ENCODE results near the gene MEAK7. TPM values are rescaled to one million over a fixed set of nuclear protein-coding genes. Genes with fewer than 3 reads are reported as not detected.
A peak's percentile ranks its signal among the peaks of the same experiment; 100 is the strongest.

The MEAK7 gene
- total and polyA plus RNA-seq, 7 donors = 4.2 to 13.7 (median 11.8) TPM

DNA sequence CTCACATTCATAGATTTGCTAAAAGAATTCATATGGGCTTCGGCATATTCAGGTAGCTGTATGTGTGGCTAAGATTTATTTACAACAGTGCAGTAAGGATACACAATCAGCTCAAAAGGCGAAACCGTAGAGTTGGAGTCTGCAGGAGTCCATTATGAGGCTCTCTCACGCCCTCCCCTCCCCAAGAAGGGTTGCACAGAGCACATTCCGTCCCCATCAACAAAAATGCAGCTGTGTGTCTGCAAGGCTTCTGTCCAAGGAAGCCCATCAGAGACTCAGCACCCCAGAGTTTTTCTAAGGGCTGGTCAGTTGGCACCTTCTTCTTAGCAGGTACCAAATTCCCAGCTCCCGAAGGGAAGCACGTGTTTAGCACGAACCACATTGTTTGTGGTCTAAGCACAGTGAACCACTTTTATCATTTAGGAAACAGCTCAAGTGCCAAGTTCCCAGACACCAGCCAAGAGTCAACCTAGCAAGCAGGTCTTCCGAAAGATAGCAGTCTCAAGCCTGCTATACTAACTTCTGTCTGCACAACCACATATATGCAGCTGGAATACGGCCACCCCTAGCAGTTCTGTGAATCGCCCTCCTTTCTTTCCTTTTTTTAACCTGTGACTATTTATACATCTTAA is 28.5 kb upstream of the MEAK7 start:
- intact Hi-C loops (cut with DNase I) = no loop called here
- peak overlapping the region; percentile 64 to 85 (median 82) for H3K27ac ChIP-seq

GRCh38 chr16:84532291-84532724 is 27.8 kb upstream of the MEAK7 start:
- TF ChIP-seq EP300 (IDR thresholded peaks at IDR 0.05) (no peak), POLR2AphosphoS5 (IDR thresholded peaks at IDR 0.05) (peak in 3 of 4 donors; percentile 31 to 50 (median 39))
- TF ChIP-seq, protein P1, sequence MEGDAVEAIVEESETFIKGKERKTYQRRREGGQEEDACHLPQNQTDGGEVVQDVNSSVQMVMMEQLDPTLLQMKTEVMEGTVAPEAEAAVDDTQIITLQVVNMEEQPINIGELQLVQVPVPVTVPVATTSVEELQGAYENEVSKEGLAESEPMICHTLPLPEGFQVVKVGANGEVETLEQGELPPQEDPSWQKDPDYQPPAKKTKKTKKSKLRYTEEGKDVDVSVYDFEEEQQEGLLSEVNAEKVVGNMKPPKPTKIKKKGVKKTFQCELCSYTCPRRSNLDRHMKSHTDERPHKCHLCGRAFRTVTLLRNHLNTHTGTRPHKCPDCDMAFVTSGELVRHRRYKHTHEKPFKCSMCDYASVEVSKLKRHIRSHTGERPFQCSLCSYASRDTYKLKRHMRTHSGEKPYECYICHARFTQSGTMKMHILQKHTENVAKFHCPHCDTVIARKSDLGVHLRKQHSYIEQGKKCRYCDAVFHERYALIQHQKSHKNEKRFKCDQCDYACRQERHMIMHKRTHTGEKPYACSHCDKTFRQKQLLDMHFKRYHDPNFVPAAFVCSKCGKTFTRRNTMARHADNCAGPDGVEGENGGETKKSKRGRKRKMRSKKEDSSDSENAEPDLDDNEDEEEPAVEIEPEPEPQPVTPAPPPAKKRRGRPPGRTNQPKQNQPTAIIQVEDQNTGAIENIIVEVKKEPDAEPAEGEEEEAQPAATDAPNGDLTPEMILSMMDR (IDR thresholded peaks at IDR 0.05) = no peak
- peak; percentile 78 for DNase-seq
- intact Hi-C loops (cut with DNase I) = no loop called here
- Histone ChIP-seq H3K27ac (peak overlapping the region; percentile 64 to 85 (median 82)), H3K4me1 (peaks cover 0 to 38% (median 35%) of the 10 kb centered on the region in 4 donors), H3K36me3 (no peaks in the 10 kb centered on the region), H3K4me3 (no peak overlapping the region), H3K9me3 (no peaks in the 10 kb centered on the region), H3K27me3 (no peaks in the 10 kb centered on the region)
- 54 to 76% methylated on average over 10 of the region's 10 CpGs for WGBS, 2 donors

More for the DNA sequence above, 28.5 kb upstream of the MEAK7 start:
- 73 to 89% methylated on average over 11 of the region's 11 CpGs for WGBS, 2 donors
- peaks cover 0 to 31% (median 28%) of the 10 kb centered on the region in 4 donors for H3K4me1 ChIP-seq
- no peak for DNase-seq
- TF ChIP-seq EP300 (IDR thresholded peaks at IDR 0.05) (peak in 1 of 4 donors; percentile 51), POLR2AphosphoS5 (IDR thresholded peaks at IDR 0.05) (no peak)
- no peaks in the 10 kb centered on the region for H3K9me3 ChIP-seq
- H3K4me3 ChIP-seq = no peak overlapping the region
- no peaks in the 10 kb centered on the region for H3K27me3 ChIP-seq
- no peaks in the 10 kb centered on the region for H3K36me3 ChIP-seq

DNA sequence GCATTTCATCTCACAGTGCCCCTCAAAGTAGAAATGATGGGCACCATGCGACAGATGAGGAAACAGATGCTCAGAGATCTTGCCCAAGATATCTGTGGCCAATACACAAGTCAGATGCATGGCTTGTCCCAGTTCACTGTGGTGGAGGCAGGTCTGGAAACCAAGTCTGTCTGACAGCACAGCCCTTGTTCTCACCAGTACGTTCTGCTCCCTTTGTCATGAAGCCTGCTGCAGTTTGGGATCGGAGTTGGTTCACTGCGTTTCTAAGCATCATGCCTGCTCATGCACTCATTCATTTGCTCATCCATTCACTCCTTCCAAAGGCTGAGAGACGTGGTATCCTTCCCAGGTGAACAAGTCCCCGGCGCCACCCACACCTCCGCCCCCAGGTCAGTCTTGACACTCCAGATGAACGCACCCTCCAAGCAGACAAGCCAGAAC is 27.2 kb upstream of the MEAK7 start:
- intact Hi-C loops (cut with DNase I) = no loop called here
- no peaks in the 10 kb centered on the region for H3K36me3 ChIP-seq
- H3K27ac ChIP-seq = peak overlapping the region; percentile 64 to 85 (median 82)
- no peak overlapping the region for H3K4me3 ChIP-seq
- WGBS, 2 donors = 83 to 91% methylated on average over 9 of the region's 9 CpGs
- no peaks in the 10 kb centered on the region for H3K9me3 ChIP-seq
- TF ChIP-seq, protein P1 (IDR thresholded peaks at IDR 0.05) = no peak
- TF ChIP-seq EP300 (IDR thresholded peaks at IDR 0.05) (no peak), POLR2A (IDR thresholded peaks at IDR 0.05) (no peak), POLR2AphosphoS5 (IDR thresholded peaks at IDR 0.05) (no peak)
- peaks cover 0 to 44% (median 41%) of the 10 kb centered on the region in 4 donors for H3K4me1 ChIP-seq
- H3K27me3 ChIP-seq = no peaks in the 10 kb centered on the region
- DNase-seq = no peak

DNA sequence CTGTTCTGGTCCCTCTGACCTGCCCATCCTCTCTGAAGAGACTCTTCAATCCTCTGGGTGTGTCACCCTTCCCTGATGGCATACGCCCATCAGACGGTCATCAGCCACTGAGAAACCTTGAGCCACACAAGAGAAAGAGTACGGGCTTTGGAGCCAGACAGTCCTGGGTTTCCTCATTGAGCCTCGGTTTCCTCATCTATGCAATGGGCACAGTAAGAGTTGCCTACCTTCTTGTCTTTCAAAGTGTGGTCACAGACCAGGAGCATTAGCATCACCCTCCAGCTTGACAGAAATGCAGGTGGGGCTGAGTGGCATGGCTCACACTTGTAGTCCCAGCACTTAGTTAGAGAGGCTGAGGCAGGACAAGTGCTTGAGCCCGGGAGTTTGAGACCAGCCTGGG is 26.1 kb upstream of the MEAK7 start:
- intact Hi-C loops (cut with DNase I) = no loop called here
- Histone ChIP-seq H3K4me1 (peaks cover 0 to 49% (median 44%) of the 10 kb centered on the region in 4 donors), H3K27ac (no peak overlapping the region), H3K36me3 (no peaks in the 10 kb centered on the region), H3K27me3 (no peaks in the 10 kb centered on the region), H3K4me3 (no peak overlapping the region), H3K9me3 (no peaks in the 10 kb centered on the region)
- TF ChIP-seq POLR2AphosphoS5 (IDR thresholded peaks at IDR 0.05) = no peak
- TF ChIP-seq, protein P1 (IDR thresholded peaks at IDR 0.05) = no peak
- TF ChIP-seq POLR2A (IDR thresholded peaks at IDR 0.05) = no peak
- no peak for TF ChIP-seq EP300 (IDR thresholded peaks at IDR 0.05)
- DNase-seq = no peak
- 90 to 92% methylated on average over 5 of the region's 5 CpGs for WGBS, 2 donors

DNA sequence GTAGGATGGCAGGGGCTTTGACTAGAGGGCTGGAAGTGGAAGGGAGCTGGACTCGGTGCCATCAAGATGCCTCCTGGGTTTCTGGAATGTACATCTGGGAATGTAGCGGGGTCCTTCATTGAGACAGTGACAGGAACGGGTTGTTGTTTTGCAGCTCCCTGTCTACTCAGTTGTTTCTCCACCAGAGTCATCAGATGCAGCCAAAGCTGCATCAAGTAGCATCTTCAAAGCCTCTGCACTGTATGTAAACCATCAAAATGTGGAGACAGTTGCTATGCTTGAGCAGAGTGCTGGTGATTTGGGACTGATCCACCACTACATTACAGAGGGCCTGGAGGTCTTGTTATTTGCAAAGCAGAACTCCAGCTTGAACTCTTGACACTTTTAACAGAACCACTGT is 25.1 kb upstream of the MEAK7 start:
- intact Hi-C loops (cut with DNase I) = loop anchor here (5.0 kb wide), 1 partner anchor 88 kb away; the partner anchor contains the start of gene COTL1
- H3K27ac ChIP-seq = no peak overlapping the region
- no peaks in the 10 kb centered on the region for H3K9me3 ChIP-seq
- H3K4me1 ChIP-seq = peaks cover 0 to 49% (median 44%) of the 10 kb centered on the region in 4 donors
- H3K36me3 ChIP-seq = no peaks in the 10 kb centered on the region
- TF ChIP-seq POLR2AphosphoS5 (IDR thresholded peaks at IDR 0.05) (no peak), POLR2A (IDR thresholded peaks at IDR 0.05) (no peak), EP300 (IDR thresholded peaks at IDR 0.05) (no peak)
- TF ChIP-seq, protein P1 (IDR thresholded peaks at IDR 0.05) = no peak
- 94 to 96% methylated on average over 3 of the region's 3 CpGs for WGBS, 2 donors
- no peak overlapping the region for H3K4me3 ChIP-seq
- no peak for DNase-seq
- no peaks in the 10 kb centered on the region for H3K27me3 ChIP-seq

All from sigmoid colon (tissue), 7 donors.